GM21381 (cell line): ENCODE data around the gene ATP2C2.
"Not testable (repeated sequence)": the region's sequence is repeated elsewhere in the genome, so short reads cannot be mapped to it uniquely, and the experiment has no call there.

Source experiments
- ATAC-seq: cut with Tn5 transposase; IDR thresholded peaks from one replicate; pipeline ENCODE4 v1.9.1; 2021; ENCODE audit warnings: mild to moderate bottlenecking, moderate library complexity; ENCODE audit not compliant: unreplicated experiment

ATP2C2 gene, protein sequence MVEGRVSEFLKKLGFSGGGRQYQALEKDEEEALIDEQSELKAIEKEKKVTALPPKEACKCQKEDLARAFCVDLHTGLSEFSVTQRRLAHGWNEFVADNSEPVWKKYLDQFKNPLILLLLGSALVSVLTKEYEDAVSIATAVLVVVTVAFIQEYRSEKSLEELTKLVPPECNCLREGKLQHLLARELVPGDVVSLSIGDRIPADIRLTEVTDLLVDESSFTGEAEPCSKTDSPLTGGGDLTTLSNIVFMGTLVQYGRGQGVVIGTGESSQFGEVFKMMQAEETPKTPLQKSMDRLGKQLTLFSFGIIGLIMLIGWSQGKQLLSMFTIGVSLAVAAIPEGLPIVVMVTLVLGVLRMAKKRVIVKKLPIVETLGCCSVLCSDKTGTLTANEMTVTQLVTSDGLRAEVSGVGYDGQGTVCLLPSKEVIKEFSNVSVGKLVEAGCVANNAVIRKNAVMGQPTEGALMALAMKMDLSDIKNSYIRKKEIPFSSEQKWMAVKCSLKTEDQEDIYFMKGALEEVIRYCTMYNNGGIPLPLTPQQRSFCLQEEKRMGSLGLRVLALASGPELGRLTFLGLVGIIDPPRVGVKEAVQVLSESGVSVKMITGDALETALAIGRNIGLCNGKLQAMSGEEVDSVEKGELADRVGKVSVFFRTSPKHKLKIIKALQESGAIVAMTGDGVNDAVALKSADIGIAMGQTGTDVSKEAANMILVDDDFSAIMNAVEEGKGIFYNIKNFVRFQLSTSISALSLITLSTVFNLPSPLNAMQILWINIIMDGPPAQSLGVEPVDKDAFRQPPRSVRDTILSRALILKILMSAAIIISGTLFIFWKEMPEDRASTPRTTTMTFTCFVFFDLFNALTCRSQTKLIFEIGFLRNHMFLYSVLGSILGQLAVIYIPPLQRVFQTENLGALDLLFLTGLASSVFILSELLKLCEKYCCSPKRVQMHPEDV

DNA sequence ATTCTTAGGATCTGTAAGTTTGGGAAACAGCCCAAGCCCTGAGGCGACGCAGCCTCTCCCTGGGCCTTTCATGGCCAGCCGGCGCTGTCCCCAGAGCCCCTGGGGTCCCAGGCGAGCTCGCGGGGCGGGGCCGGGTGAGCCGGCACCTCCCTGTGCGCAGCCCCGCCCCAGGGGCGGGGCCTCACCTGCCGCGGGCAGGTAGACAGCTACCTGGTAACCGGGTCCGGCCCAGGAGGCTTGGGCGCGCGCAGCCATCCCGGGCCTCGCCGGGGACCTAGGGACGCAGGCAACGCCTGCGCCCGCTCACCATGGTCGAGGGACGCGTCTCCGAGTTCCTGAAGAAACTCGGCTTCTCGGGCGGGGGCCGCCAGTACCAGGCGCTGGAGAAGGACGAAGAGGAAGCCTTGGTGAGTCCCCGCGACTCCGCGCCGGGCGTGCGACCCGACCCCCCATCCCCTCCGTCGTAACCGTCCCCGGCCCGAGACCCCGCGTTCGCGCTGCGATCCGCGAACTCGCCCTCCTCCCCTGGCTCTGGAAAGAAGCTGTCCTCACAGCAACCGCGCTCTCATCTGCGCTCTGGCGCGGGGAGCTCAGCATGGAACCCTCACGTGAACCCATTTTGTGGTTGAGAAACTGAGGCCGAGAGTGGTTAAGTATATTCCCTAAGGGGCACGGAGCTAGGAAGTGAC, at the start of gene ATP2C2:
TSS of gene ATP2C2 (plus strand) at position 231 of the 689 bp plus-strand sequence. CDS start at position 309, 78 bp downstream.
- no peak for ATAC-seq

DNA sequence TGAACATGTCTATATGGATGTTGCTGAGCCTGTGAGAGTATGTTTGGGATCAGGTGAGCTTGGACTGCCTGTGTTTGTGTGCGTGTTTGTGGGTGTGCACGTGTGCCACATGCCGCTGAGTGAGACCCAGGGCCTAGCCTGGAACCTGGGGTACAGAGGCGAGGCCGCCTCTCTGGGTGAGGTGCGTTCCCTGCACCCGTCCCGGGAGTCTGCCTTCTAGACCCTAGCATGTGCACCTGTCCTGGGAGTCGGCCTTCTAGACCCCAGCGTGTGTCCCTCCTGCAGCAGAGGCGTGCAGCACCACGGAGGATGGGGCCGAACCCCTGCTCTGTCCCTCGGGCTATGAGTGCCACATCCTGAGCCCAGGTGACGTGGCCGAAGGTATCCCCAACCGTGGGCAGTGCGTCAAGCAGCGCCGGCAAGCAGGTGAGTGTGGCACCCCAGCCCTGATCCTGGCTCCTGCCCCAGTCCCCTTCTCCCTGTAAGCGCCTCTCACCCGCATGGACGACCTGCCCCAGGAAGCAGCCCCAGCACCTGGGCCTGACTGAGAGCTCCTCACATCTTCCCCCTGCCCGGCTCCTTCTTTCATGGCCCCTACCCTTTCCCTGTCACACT, 49.1 kb upstream of the ATP2C2 start:
- ATAC-seq: no peak

DNA sequence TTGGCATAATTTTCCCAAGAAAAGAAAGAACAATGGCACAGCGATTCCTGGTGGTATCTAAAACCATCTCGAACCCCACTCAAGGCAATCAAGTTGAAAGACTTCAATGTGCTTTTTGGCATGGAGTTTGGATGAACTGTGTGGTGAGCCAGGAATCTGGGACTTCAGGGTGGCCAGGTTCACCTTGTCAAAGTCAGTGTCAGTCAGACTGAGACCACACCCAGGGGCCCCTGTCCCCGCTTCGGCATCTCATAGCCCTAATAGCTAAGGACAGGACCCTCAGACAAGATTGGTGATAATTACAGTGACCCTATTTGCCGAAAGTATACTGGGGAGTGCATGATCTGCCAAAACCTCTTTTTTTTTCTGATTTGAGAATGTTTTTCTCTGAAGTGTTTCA, 47.8 kb upstream of the ATP2C2 start:
- no peak for ATAC-seq

DNA sequence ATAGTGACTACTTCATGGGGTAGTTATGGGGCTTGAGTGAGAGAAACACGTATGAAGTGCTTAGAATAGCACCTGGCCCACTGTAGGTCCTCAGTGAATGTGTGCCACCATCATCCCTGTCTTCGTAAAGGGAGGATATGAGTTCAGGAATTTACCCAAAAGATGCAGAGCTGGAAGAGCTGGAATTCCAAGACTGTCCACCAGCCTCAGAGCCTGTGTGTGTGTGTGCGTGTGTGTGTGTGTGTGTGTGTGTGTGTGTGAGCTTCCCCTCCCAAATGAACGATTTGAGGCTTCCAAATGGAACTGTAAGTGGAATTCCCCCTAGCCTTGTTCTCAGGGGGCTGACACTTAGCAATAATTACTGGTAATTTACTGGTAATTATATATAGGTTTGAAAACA, 46.4 kb upstream of the ATP2C2 start:
- ATAC-seq: no peak

DNA sequence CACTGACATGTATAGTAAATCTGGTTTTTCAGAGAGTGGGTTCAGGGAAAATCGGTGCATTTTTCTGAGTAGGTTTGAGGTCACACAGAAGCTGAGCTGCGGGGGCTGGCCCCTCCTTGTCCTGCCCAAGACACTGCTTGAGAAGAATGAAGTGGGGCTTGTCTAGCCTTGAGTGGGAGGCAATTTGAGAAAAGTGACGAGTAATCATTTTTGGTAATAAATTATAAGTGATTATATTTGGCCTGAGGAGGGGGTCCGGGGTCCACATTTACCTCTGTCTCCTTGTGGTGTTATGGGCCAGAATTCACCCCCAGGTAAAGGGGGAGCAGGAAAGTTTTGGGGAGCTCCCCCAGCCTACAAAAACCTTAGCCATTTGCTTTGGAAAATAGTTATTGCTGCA, 45.6 kb upstream of the ATP2C2 start:
- no peak for ATAC-seq

DNA sequence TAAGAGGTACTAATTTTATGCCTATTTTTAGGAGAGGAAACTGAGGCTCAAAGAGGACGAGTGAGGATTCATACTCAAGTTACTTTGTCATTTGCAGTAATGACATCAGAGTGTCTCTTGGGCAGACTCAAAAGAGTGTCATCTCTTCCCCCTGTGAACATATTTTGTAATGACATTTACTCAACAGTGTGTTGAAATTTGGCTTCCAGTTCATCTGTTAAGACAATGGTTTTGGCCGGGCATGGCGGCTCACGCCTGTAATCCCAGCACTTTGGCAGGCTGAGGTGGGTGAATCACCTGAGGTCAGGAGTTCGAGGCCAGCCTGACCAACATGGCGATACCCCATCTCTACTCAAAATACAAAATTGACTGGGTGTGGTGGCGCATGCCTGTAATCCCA, 44.7 kb upstream of the ATP2C2 start:
- no peak for ATAC-seq

DNA sequence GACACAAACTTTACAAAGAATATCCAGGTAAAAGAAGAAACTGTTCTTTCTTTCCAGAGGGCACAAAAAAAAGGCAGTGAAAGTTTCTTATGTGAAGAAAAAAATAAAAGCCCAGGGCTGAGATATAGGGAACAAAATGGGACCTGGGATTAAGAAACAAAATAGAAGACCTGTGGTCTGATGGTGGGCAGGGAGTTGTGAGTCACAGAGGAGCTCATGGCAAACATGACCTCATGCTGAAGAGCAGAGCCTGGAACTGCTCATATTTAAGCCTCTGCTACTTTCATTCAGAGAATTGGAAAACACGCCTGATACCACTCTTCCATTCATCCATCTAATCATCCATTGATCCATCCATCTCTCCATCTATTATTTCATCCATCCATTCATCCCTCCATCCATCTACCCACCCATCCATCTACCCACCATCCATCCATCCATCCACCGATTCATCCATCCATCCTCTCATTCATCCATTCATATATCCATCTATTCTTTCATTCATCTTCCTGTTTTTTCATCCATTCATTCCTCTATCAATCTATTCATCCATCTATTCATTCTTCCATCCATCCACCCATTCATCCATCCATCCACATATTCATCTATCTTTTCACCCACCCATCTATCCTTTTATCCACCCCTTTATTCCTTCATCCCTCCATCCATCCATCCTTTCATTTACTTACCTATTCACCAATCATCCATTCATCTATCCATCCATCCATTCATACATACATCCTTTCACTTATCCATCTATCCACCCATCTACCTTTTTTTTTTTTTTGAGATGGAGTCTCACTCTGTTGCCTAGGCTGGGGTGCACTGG, 43.7 kb upstream of the ATP2C2 start:
- no peak for ATAC-seq

DNA sequence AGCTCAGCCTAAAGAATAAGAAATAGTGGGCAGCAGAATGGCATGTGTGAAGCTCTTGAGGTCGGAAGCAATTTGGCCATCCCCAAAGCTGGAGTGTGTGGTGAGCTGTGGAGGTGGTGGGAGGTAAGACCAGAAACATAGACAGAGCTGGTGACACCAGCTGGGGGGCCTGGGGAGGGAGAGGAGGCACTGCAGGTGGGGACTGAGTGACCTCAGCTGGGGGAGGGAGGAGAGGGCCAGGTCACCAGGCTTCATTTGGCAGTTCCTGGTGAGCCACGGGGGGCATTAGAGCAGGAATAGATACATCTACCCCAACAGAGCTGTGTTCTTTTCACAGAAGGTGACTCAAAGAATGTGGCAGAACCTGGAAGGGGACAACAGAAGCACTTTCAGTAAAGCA, 41.8 kb upstream of the ATP2C2 start:
- ATAC-seq: no peak

DNA sequence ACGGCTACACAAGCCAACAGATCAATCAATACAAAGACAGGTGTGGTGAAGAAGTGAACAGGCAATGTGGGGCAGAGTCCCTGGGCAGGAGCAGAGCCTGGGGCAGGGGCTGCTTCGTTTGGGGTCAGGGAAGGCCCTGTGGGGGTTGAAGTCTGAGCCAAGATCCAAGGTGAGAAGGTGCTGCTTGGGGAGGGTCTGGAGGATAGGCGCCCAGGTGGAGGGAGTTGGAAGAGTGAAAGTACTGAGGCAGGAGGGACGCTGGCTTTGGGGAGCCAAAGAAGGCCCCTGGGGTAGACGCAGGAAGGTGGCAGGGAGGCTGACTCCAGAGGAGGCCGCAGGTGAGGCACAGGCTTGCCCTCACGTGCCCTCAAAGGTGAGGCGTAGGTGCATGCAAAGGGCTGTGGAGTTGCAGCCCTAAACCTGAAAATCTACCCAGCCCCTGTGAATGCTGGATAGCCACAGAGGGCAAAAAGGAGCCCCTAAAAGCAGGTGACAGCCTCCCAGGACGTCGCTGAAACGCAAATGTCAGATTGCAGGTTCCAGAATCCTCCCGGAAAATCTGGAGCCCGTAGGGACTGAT, 40.3 kb upstream of the ATP2C2 start:
- no peak for ATAC-seq

DNA sequence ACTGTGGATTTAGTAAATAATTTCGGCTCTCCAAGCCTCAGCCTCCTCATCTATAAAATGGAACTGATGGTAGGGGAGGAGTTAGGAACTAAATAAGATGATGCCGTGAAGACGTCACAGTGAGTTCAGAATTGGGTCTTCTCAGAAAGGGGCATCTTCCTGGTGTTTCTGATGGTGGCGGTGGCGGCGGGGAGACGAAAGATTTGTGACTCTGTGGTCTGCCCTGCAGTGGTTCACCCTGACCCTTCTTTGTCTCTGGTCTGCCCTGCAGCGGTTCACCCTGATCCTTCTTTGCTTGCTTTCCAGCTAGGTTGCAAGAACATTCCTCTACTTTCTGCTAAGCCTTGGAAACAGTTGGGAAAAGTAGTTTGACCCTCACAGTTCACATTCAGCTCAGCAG, 39.3 kb upstream of the ATP2C2 start:
- no peak for ATAC-seq

DNA sequence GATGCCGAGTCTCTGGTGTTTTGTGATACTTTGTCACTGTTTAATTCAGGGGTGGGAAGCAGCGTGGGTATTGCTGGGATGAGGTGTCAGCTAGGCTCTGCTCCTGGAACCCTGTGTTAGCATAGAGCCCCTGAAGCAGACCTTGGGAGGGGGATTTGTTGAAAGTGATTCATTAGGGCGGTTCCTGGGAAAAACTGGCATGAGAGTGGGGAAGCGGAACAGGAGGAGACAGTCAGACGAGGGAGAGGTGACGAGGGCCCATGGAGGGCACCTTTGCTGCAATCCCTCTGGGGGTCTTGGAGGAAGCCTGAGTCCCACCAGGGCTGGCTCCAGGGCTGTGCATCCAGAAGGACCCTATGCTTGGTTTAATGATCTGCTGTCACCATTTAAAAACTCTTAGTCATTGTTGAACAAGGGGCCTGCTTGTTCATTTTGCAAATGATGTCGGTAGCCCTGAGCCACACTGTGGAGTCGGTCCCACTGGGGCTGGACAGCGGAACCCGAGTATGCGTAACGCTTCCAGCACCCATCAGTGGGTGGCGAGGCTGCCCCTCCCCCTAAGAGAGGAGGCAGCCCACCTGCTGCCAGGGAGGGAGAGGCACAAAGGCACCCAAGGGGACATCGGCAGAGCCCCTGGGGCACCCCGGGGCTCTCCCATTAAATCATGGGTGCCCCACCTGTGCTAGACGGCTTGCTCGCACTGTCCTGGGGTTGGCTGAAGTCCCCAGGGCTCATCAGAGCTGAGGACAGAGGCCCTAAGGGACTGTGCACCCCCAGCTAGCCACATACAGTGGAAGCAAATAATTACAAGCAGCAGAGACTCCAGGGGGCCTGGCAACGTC, 38.3 kb upstream of the ATP2C2 start:
- no peak for ATAC-seq

DNA sequence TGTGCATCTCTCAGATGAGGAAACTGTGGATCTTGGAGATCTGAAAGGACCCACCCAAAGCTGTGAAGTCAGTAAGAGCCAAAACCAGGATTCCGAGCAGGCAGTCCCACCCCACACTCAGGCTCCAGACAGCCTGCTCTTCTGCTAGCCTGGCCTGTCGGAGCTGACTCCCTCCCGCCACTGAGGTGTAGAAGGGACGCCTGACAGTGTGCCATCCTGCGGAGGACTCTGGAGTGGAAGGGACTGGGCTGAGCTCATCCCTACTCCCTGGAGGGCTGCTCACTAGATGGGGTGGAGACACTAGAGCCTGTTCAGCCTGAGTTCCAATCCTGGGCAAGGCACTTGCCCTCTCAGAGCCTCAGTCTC, 37.7 kb upstream of the ATP2C2 start:
- ATAC-seq: no peak

DNA sequence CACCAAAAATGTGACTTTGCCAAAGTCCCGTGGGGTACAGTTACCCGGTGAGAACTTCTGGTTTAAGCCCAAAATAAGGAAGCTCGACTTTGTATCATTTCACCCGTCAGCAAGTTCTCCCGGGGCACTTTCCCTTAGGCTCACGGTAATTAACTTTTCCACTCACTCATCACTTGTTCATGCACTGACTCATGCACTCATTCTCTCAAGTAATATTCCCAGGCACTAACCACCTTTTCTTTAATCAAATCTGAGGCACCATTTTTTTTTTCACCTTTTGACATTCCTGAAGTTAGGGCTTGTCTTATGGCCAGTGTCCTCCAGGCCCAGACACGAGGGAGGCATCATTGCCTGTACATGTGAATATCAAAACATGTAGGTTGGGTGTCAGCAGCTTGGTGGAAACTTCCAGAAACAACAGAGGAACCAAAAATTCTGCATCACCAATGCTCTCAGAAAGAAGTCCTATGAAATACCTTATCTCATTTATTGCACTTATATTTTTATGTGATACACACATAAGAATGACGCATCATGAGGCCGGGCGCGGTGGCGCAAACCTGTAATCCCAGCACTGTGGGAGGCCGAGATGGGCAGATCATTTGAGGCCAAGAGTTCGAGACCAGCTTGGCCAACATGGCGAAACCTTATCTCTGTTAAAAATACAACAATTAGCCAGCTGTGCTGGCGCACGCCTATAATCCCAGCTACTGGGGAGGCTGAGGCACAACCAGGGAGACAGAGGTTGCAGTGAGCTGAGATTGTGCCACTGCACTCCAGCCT, 36.1 kb upstream of the ATP2C2 start:
- ATAC-seq: no peak

DNA sequence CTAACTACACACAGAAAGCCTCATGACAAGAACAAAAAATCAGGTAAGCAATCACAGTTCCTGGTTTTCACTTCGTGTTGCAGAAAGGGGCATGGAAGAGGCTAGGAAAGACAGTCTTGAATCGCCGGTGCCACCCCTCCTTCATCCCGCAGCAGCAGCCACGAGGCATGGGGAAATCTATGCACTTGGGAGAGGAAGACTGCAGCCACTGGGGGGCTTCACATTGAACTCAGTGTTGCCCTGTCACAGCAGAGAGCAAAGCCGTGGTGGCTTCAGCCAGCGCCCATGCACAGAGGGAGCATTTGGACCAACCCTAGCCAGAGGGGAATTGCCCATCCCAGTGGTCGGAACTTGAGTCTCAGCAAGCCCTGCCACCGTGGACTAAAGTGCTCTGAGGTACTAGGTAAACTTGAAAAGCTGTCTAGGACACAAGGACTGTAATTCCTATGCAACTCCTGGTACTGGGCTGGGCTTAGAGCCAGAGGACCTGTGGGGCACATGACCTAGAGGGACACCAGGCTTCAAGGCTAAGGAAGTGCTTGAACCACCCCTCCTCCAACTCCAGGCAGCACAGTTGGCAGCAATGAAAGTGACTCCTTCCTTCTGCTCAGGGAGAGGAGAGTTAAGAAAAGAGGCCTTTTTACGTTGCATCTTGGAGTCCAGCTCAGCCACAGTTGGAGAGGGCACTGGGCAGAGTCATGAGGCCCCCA, 35.2 kb upstream of the ATP2C2 start:
- ATAC-seq: no peak

DNA sequence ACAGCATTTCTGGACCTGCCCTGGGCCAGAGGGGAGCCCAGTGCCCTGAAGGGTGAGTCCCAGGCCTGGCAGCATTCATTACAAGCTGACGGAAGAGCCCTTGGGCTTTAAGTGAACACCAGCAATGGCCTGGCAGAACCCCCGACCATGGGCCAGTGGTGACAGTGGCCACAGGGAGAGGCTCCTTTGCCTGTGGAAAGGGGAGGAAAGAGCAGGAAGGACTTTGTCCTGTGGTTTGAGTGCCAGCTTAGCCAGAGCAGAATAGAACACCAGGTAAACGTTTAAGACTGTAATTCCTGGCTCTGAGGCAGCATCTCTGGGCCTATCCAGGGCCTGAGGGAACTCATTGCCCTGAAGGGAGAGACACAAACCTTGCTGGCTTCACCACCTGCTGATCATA, 34.3 kb upstream of the ATP2C2 start:
- ATAC-seq: no peak

DNA sequence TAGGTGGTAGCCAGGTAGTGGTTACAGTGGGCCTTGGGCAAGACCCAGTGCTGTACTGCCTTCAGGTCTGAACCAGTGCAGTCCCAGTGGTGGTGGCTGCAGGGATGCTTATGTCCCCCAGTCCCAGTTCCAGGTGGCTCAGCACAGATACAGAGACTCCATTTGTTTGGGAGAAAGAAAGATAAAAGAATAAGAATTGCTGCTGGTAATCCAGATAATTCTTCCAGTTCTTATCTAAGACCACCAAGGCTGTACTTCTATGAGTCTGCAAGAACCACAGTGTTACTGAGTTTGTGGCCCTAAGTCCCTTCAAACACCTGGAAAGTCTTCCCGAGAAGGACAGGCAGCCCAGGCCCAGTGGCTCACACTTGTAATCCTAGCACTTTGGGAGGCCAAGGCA, 33.9 kb upstream of the ATP2C2 start:
- no peak for ATAC-seq

DNA sequence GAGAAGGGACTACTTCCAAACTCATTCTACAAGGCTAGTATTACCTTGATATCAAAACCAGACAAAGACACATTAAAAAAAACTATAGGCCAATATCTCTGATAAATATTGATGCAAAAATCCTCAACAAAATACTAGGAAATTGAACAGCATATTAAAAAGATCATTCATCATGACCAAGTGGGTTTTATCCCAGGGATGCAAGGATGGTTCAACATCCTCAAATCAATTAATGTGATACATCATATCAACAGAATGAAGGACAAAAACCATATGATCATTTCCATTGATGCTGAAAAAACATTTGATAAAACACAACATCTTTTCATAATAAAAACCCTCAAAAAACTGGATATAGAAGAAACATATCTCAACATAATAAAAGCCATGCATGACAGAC, 31.1 kb upstream of the ATP2C2 start:
- ATAC-seq: not testable (repeated sequence)
